Adrenal gland (tissue), 5 donors: ENCODE results near the gene KIAA1549.

Experiments used
- POLR2A ChIP-seq, 2 donors: fragments of 450-650 bp; IDR thresholded peaks; one replicate each; pipeline ENCODE4 v1.6.1; 2017; ENCODE audit warnings: antibody characterized with exemption in 2 of 2, mild to moderate bottlenecking in 2 of 2, moderate library complexity in 1 of 2
- TF ChIP-seq, protein P1 (sequence below), 6 experiments: fragments of 450-650 bp in 4 of 6; fragments of 200-600 bp in 2 of 6; sonication (generic) in 1 of 6; IDR thresholded peaks; 1 replicate in 5 of 6; 2 replicates in 1 of 6; pipeline versions ENCODE4 v1.5.1 to v1.8.0; 2016 to 2021; ENCODE audit warnings: antibody characterized with exemption in 6 of 6, mild to moderate bottlenecking in 2 of 6, moderate library complexity in 1 of 6
- donor health status: DM: no; HTN: no; CAD: no.

DNA sequence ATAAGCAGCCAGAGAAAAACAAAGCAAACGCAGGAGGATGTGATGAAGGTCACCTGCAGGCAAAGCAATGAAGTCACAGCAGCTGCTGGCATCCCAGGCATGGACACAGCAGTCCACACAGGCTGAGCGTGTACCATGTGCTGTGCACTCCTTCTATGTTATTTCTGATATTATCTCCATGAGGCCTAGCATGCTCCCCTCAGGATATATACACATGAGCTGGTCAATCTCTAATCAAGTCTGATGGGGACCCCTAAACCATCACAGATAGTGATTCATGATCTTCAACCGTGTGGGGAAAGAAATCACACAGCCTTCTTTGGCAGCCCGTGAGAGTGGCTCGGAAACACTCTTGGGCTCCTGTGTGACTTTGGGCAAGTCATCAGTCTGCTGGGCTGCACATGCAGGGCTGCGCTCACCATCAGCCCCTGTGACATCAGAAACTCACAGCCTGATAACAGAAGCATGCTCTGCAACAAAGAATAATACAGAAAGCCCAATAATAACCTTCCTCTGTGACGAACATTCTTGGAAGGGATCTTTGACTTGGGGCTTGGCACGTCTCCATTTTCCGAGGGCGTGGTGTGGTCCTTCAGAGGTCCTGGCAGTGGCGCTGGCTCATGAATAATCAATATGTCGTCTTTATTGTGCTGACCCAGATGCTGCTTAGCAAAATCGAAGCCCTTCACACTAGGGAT is 100.2 kb downstream of the KIAA1549 start:
- TF ChIP-seq, protein P1, sequence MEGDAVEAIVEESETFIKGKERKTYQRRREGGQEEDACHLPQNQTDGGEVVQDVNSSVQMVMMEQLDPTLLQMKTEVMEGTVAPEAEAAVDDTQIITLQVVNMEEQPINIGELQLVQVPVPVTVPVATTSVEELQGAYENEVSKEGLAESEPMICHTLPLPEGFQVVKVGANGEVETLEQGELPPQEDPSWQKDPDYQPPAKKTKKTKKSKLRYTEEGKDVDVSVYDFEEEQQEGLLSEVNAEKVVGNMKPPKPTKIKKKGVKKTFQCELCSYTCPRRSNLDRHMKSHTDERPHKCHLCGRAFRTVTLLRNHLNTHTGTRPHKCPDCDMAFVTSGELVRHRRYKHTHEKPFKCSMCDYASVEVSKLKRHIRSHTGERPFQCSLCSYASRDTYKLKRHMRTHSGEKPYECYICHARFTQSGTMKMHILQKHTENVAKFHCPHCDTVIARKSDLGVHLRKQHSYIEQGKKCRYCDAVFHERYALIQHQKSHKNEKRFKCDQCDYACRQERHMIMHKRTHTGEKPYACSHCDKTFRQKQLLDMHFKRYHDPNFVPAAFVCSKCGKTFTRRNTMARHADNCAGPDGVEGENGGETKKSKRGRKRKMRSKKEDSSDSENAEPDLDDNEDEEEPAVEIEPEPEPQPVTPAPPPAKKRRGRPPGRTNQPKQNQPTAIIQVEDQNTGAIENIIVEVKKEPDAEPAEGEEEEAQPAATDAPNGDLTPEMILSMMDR (IDR thresholded peaks at IDR 0.05), result no peak
- TF ChIP-seq POLR2A (IDR thresholded peaks at IDR 0.05), result no peak
